Calu3 (cell line): Measurements from ENCODE around the gene TEX35. TPM values are rescaled to one million over a fixed set of nuclear protein-coding genes. Genes with fewer than 3 reads are reported as not detected.

ENCODE experiments used
- BruUV-seq: library from RNA; stranded (reverse); fragments of 400-500 nt; replicated peaks from 2 replicates; lab custom pipeline; 2021; lab: Mats Ljungman, UMichigan
- CTCF ChIA-PET: fragments of 300-600 bp; sonication (Branson Sonifier 250); formaldehyde crosslinking; loops from one replicate; lab custom pipeline; 2022; ENCODE audit warnings: antibody characterized with exemption; lab: Charles Lee
- DNase-seq: peaks from one replicate; pipeline ENCODE4 v3.0.0; 2022
- H3K27ac Mint-ChIP-seq: one replicate; pipeline ENCODE4 v1.8.0; 2022; ENCODE audit warnings: mixed read lengths; ENCODE audit not compliant: unreplicated experiment
- H3K27me3 Mint-ChIP-seq: one replicate; pipeline ENCODE4 v1.8.0; 2022; ENCODE audit warnings: mixed read lengths; ENCODE audit not compliant: unreplicated experiment
- H3K36me3 Mint-ChIP-seq: one replicate; pipeline ENCODE4 v1.8.0; 2022; ENCODE audit warnings: mild to moderate bottlenecking, moderate library complexity, mixed read lengths; ENCODE audit not compliant: insufficient read depth, unreplicated experiment
- H3K4me1 Mint-ChIP-seq: one replicate; pipeline ENCODE4 v1.8.0; 2022; ENCODE audit warnings: mild to moderate bottlenecking, low read depth, mixed read lengths; ENCODE audit not compliant: unreplicated experiment
- H3K4me3 Mint-ChIP-seq: one replicate; pipeline ENCODE4 v1.8.0; 2022; ENCODE audit warnings: mild to moderate bottlenecking, low read depth, moderate library complexity, mixed read lengths; ENCODE audit not compliant: unreplicated experiment
- H3K9me3 Mint-ChIP-seq: one replicate; pipeline ENCODE4 v1.8.0; 2022; ENCODE audit warnings: low read depth, mixed read lengths; ENCODE audit not compliant: unreplicated experiment
- intact Hi-C: fragments of 100-400 bp; cut with micrococcal nuclease; formaldehyde crosslinking; loops from one replicate; pipeline ENCODE4 v1.10.0; 2022; ENCODE audit not compliant: unreplicated experiment
- total RNA-seq: library from RNA; stranded (reverse); gene quantifications from 2 replicates; pipeline ENCODE4 v1.2.3, GENCODE V29; 2022
- TF ChIP-seq, protein P1 (sequence below): fragments of 200-600 bp; IDR thresholded peaks from one replicate; pipeline ENCODE4 v1.8.0; 2022; ENCODE audit warnings: antibody characterized with exemption; ENCODE audit not compliant: unreplicated experiment

The TEX35 gene
- total RNA-seq, 1 experiment from 2014 or later: not detected

- TF ChIP-seq, protein P1, sequence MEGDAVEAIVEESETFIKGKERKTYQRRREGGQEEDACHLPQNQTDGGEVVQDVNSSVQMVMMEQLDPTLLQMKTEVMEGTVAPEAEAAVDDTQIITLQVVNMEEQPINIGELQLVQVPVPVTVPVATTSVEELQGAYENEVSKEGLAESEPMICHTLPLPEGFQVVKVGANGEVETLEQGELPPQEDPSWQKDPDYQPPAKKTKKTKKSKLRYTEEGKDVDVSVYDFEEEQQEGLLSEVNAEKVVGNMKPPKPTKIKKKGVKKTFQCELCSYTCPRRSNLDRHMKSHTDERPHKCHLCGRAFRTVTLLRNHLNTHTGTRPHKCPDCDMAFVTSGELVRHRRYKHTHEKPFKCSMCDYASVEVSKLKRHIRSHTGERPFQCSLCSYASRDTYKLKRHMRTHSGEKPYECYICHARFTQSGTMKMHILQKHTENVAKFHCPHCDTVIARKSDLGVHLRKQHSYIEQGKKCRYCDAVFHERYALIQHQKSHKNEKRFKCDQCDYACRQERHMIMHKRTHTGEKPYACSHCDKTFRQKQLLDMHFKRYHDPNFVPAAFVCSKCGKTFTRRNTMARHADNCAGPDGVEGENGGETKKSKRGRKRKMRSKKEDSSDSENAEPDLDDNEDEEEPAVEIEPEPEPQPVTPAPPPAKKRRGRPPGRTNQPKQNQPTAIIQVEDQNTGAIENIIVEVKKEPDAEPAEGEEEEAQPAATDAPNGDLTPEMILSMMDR: no peak
- H3K4me3 Mint-ChIP-seq: peak overlapping the region; percentile 95
- CTCF ChIA-PET: interaction anchor here (0.7 to 3.6 kb wide), 2 partner anchors 231 to 462 kb away, joined by 3 to 27 read pairs; no protein-coding TSS in a partner anchor
- H3K27ac Mint-ChIP-seq: peak overlapping the region; percentile 56
- H3K36me3 Mint-ChIP-seq: peaks cover 30% of the 10 kb centered on the region
- no peak for DNase-seq
- H3K9me3 Mint-ChIP-seq: no peaks in the 10 kb centered on the region
- no peaks in the 10 kb centered on the region for H3K27me3 Mint-ChIP-seq
- peaks cover 52% of the 10 kb centered on the region for H3K4me1 Mint-ChIP-seq
- no TSS peak for BruUV-seq
- intact Hi-C loops: loop anchor here (5.0 to 10.0 kb wide), 3 partner anchors 116 to 331 kb away; partner anchors contain the start of gene ANGPTL1
Measured at GRCh38 chr1:178541379-178541778, 28.5 kb downstream of the TEX35 start.

DNA sequence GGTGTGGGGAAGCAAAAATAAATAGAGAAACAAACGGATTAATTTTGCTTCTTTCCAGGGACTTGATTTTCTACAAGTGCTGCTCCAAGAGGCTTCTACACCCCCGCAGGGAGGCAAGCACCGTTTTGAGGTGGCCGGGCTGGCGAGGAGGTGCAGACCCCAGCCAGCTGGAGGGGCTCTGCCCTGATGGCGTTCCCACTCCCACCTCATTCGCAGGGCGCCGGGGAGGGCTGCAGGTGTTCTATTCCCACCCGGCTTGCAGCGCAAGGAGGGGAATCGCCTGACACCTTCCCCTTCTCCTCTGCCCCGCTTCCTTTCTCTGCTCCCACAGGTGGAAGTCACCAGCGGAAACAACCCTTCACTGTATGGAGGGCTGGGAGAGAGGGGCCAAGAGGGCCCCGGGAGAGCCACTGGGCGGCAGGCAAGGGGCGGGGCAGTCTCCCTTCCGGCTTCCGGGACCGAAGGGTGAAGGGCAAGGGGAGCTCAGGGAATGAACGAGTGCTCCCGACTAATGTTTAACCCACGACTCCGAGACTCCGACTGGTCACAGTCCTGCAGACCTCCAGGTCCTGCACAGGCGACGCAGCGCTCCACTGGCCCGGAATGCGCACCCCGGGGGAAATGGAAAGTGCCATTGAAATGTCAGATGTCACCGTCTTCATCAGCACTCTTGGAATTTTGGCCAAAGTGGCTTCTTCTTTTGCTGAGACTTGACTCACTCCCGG, 29.1 kb downstream of the TEX35 start:
- Mint-ChIP-seq H3K27ac (peak overlapping the region; percentile 56), H3K4me3 (peak overlapping the region; percentile 95), H3K36me3 (peaks cover 30% of the 10 kb centered on the region), H3K27me3 (no peaks in the 10 kb centered on the region), H3K4me1 (peaks cover 46% of the 10 kb centered on the region), H3K9me3 (no peaks in the 10 kb centered on the region)
- TF ChIP-seq, protein P1: no peak
- CTCF ChIA-PET: interaction anchor here (0.6 to 3.6 kb wide), 5 partner anchors 184 to 461 kb away, joined by 3 to 27 read pairs (median 13); partner anchors contain the start of gene RALGPS2
- no TSS peak for BruUV-seq
- DNase-seq: peak; percentile 65
- intact Hi-C loops: loop anchor here (1.0 to 10.0 kb wide), 6 partner anchors 67 to 330 kb away; partner anchors contain the start of gene ANGPTL1

- Mint-ChIP-seq H3K27ac (peak overlapping the region; percentile 56), H3K27me3 (no peaks in the 10 kb centered on the region), H3K4me3 (peak overlapping the region; percentile 95), H3K36me3 (peaks cover 26% of the 10 kb centered on the region), H3K9me3 (no peaks in the 10 kb centered on the region), H3K4me1 (peaks cover 38% of the 10 kb centered on the region)
- intact Hi-C loops: loop anchor here (1.0 to 10.0 kb wide), 7 partner anchors 66 to 330 kb away; partner anchors contain the start of gene ANGPTL1
- no TSS peak for BruUV-seq
- DNase-seq: peak; percentile 98
- TF ChIP-seq, protein P1: peak; percentile 97
- CTCF ChIA-PET: interaction anchor here (0.7 to 3.6 kb wide), 5 partner anchors 81 to 460 kb away, joined by 4 to 27 read pairs (median 13); partner anchors contain the start of gene RALGPS2
Measured at GRCh38 chr1:178542554-178543289, 29.8 kb downstream of the TEX35 start.

DNA sequence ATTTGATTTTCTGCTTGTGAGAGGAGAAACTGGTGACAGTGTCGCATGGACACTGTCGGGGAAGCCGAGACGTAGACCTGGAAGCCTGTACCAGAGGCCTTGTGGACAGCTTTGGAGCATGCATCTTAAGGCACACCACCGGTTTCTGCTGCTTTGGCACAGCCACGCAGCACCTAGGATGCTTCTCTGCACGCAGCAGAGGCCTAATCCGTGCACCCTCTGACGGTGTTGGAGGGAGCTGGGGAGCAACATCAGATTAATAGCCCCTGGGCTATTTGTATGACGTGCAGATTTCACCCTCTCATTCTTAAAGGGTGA, 30.3 kb downstream of the TEX35 start:
- TF ChIP-seq, protein P1: no peak
- CTCF ChIA-PET: interaction anchor here (0.7 to 3.6 kb wide), 5 partner anchors 82 to 460 kb away, joined by 4 to 27 read pairs (median 13); partner anchors contain the start of gene RALGPS2
- no peak for DNase-seq
- no peaks in the 10 kb centered on the region for H3K9me3 Mint-ChIP-seq
- peaks cover 33% of the 10 kb centered on the region for H3K4me1 Mint-ChIP-seq
- intact Hi-C loops: loop anchor here (1.0 to 10.0 kb wide), 6 partner anchors 66 to 329 kb away; partner anchors contain the start of gene ANGPTL1
- peaks cover 26% of the 10 kb centered on the region for H3K36me3 Mint-ChIP-seq
- BruUV-seq: no TSS peak
- peak overlapping the region; percentile 95 for H3K4me3 Mint-ChIP-seq
- no peak overlapping the region for H3K27ac Mint-ChIP-seq
- H3K27me3 Mint-ChIP-seq: no peaks in the 10 kb centered on the region
